Measurements from ENCODE around the gene GTF3C1. TPM values are rescaled to one million over a fixed set of nuclear protein-coding genes. Genes with fewer than 3 reads are reported as not detected.
"Not testable (repeated sequence)": the region's sequence is repeated elsewhere in the genome, so short reads cannot be mapped to it uniquely, and the experiment has no call there.

GTF3C1 gene
- total RNA-seq, 2 donors from 2014 or later, result 164 to 233 TPM

- intact Hi-C loops (cut with DNase I), result no loop called here
- Histone ChIP-seq H3K36me3 (no peaks in the 10 kb centered on the region), H3K9me3 (no peaks in the 10 kb centered on the region), H3K27me3 (replicated peaks; ENCODE audit: insufficient read depth) (no peaks in the 10 kb centered on the region), H3K4me3 (no peak overlapping the region), H3K27ac (no peak overlapping the region), H3K4me1 (replicated peaks) (no peaks in the 10 kb centered on the region)
- no peak for TF ChIP-seq POLR2A (IDR thresholded peaks at IDR 0.05)
- TF ChIP-seq CTCF (IDR thresholded peaks at IDR 0.05), result no peak
- no peak for TF ChIP-seq POLR2AphosphoS5 (IDR thresholded peaks at IDR 0.05)
- WGBS, result 95% methylated on average over 6 of the region's 6 CpGs
- no peak for DNase-seq (ENCODE audit: low spot score)
Measured at GRCh38 chr16:27437946-27438345, 111.8 kb downstream of the GTF3C1 start.

GRCh38 chr16:27436921-27437650, 112.6 kb downstream of the GTF3C1 start:
- H3K9me3 ChIP-seq, result no peaks in the 10 kb centered on the region
- no peak for DNase-seq (ENCODE audit: low spot score)
- TF ChIP-seq POLR2AphosphoS5 (IDR thresholded peaks at IDR 0.05) (no peak), POLR2A (IDR thresholded peaks at IDR 0.05) (no peak), CTCF (IDR thresholded peaks at IDR 0.05) (no peak)
- no peaks in the 10 kb centered on the region for H3K4me1 ChIP-seq (replicated peaks)
- no peaks in the 10 kb centered on the region for H3K36me3 ChIP-seq
- no peak overlapping the region for H3K27ac ChIP-seq
- WGBS, result 77% methylated on average over 9 of the region's 9 CpGs
- no peaks in the 10 kb centered on the region for H3K27me3 ChIP-seq (replicated peaks; ENCODE audit: insufficient read depth)
- intact Hi-C loops (cut with DNase I), result no loop called here
- no peak overlapping the region for H3K4me3 ChIP-seq

- WGBS, result 95% methylated on average over 8 of the region's 8 CpGs
- Histone ChIP-seq H3K9me3 (no peaks in the 10 kb centered on the region), H3K27me3 (replicated peaks; ENCODE audit: insufficient read depth) (no peaks in the 10 kb centered on the region), H3K27ac (no peak overlapping the region), H3K4me1 (replicated peaks) (no peaks in the 10 kb centered on the region), H3K4me3 (no peak overlapping the region), H3K36me3 (no peaks in the 10 kb centered on the region)
- intact Hi-C loops (cut with DNase I), result no loop called here
- DNase-seq (ENCODE audit: low spot score), result no peak
- TF ChIP-seq CTCF (IDR thresholded peaks at IDR 0.05) (no peak), POLR2AphosphoS5 (IDR thresholded peaks at IDR 0.05) (no peak), POLR2A (IDR thresholded peaks at IDR 0.05) (no peak)
Measured at GRCh38 chr16:27436065-27436464, 113.6 kb downstream of the GTF3C1 start.

GRCh38 chr16:27435146-27435545, 114.6 kb downstream of the GTF3C1 start:
- DNase-seq (ENCODE audit: low spot score); H3K4me1 ChIP-seq (replicated peaks); H3K36me3 ChIP-seq; intact Hi-C loops (cut with DNase I); H3K27me3 ChIP-seq (replicated peaks; ENCODE audit: insufficient read depth); H3K9me3 ChIP-seq; H3K4me3 ChIP-seq; H3K27ac ChIP-seq: not testable (repeated sequence)
- WGBS, result 92% methylated on average over 5 of the region's 5 CpGs

- 91% methylated on average over 16 of the region's 16 CpGs for WGBS
- no peak for DNase-seq (ENCODE audit: low spot score)
Measured at GRCh38 chr16:27434141-27435051, 115.3 kb downstream of the GTF3C1 start.

More at GRCh38 chr16:27434141-27435051, 115.3 kb downstream of the GTF3C1 start:
- TF ChIP-seq CTCF (IDR thresholded peaks at IDR 0.05) (no peak), POLR2AphosphoS5 (IDR thresholded peaks at IDR 0.05) (no peak), POLR2A (IDR thresholded peaks at IDR 0.05) (no peak)
- intact Hi-C loops (cut with DNase I), result no loop called here
- Histone ChIP-seq H3K36me3 (no peaks in the 10 kb centered on the region), H3K4me3 (no peak overlapping the region), H3K9me3 (no peaks in the 10 kb centered on the region), H3K27me3 (replicated peaks; ENCODE audit: insufficient read depth) (no peaks in the 10 kb centered on the region), H3K4me1 (replicated peaks) (no peaks in the 10 kb centered on the region), H3K27ac (no peak overlapping the region)
